HCT116 (cell line): ENCODE data around the gene ROR2. TPM values are rescaled to one million over a fixed set of nuclear protein-coding genes. Genes with fewer than 3 reads are reported as not detected.

Experiments used
- ATAC-seq: fragments of 200-7000 bp; cut with Tn5 transposase; 2 replicates; pipeline ENCODE4 v1.9.1; 2020; ENCODE audit warnings: mild to moderate bottlenecking, moderate library complexity
- BruUV-seq: library from RNA; stranded (reverse); fragments of 400-500 nt; replicated peaks from 2 replicates; lab custom pipeline; 2021; lab: Mats Ljungman, UMichigan
- CTCF ChIA-PET: fragments of 300-600 bp; sonication (Branson Sonifier 250); formaldehyde crosslinking; loops from one replicate; lab custom pipeline; 2021; ENCODE audit warnings: antibody characterized with exemption; lab: Charles Lee
- POLR2A ChIA-PET: fragments of 300-600, 350-600 bp; sonication (Branson Sonifier 250); formaldehyde crosslinking; loops from one replicate; lab custom pipeline; 2021; ENCODE audit warnings: antibody characterized with exemption; lab: Charles Lee
- RAD21 ChIA-PET, 2 experiments: fragments of 300-600 bp; sonication (Branson Sonifier 250); formaldehyde crosslinking; loops; one replicate each; lab custom pipeline; 2023; ENCODE audit warnings: low total read pairs in 2 of 2; ENCODE audit not compliant: uncharacterized antibody in 2 of 2, unreplicated experiment in 2 of 2, low non-redundant PET in 1 of 2; lab: Charles Lee
- DNase-seq: peaks from one replicate; pipeline ENCODE4 v3.0.0-alpha.2; 2010; ENCODE audit warnings: low read depth, low spot score
- H2AFZ ChIP-seq: fragments of 200-600 bp; shearing (Covaris generic), sonication (generic); 2 replicates; pipeline ENCODE4 v1.6.1; 2017; ENCODE audit warnings: low read depth, mixed run types, mixed read lengths, antibody characterized with exemption, low read length; ENCODE audit not compliant: poor library complexity, severe bottlenecking
- H3K27ac ChIP-seq: 2 replicates; pipeline ENCODE4 v1.5.1; 2012; ENCODE audit warnings: low read depth, low read length
- H3K27me3 ChIP-seq: fragments of 200-600 bp; sonication (generic); 2 replicates; pipeline ENCODE4 v1.6.1; 2016; ENCODE audit warnings: mixed run types, low read length, mixed read lengths; ENCODE audit not compliant: insufficient read depth
- H3K36me3 ChIP-seq, 2 experiments: fragments of 200-500 bp in 1 of 2; fragments of 200-600 bp in 1 of 2; sonication (Bioruptor generic) in 1 of 2; sonication (generic) in 1 of 2; 2 replicates each; pipeline versions ENCODE4 v1.5.1 to v1.6.1; 2014 to 2016; ENCODE audit warnings: low read length in 2 of 2, inconsistent platforms in 1 of 2, mixed read lengths in 1 of 2, mixed run types in 1 of 2; ENCODE audit not compliant: insufficient read depth in 2 of 2, control insufficient read depth in 1 of 2
- H3K4me1 ChIP-seq, 2 experiments: fragments of 200-600 bp in 1 of 2; sonication (generic) in 1 of 2; 2 replicates each; pipeline versions ENCODE4 v1.5.1 to v1.6.1; 2012 to 2017; ENCODE audit warnings: low read length in 2 of 2, inconsistent platforms in 1 of 2, mild to moderate bottlenecking in 1 of 2, mixed read lengths in 1 of 2, mixed run types in 1 of 2, moderate library complexity in 1 of 2; ENCODE audit not compliant: insufficient read depth in 2 of 2, control insufficient read depth in 1 of 2
- H3K4me2 ChIP-seq: fragments of 200-600 bp; sonication (generic); 2 replicates; pipeline ENCODE4 v1.6.1; 2017; ENCODE audit warnings: mixed run types, low read length, mixed read lengths
- H3K4me3 ChIP-seq, 2 experiments: fragments of 200-600 bp in 1 of 2; sonication (generic) in 1 of 2; replicated peaks in 1 of 2; 2 replicates each; pipeline ENCODE4 v1.5.1; 2011 to 2016; ENCODE audit warnings: low read length in 2 of 2, control low read depth in 1 of 2, low read depth in 1 of 2, mild to moderate bottlenecking in 1 of 2, mixed read lengths in 1 of 2, mixed run types in 1 of 2
- H3K79me2 ChIP-seq: fragments of 200-600 bp; sonication (generic); 2 replicates; pipeline ENCODE4 v1.6.1; 2017; ENCODE audit warnings: mild to moderate bottlenecking, mixed run types, low read length, moderate library complexity, mixed read lengths; ENCODE audit not compliant: insufficient read depth
- H3K9ac ChIP-seq: fragments of 200-600 bp; sonication (generic); 2 replicates; pipeline ENCODE4 v1.6.1; 2016; ENCODE audit warnings: low read length, mixed read lengths
- H3K9me2 ChIP-seq: fragments of 200-600 bp; sonication (generic), shearing (Covaris generic); 2 replicates; pipeline ENCODE4 v1.6.1; 2017; ENCODE audit warnings: mixed run types, mild to moderate bottlenecking, moderate library complexity; ENCODE audit not compliant: insufficient read depth
- H3K9me3 ChIP-seq, 2 experiments: fragments of 200-500 bp in 1 of 2; fragments of 200-600 bp in 1 of 2; sonication (Bioruptor generic) in 1 of 2; sonication (generic) in 1 of 2; 2 replicates each; pipeline ENCODE4 v1.6.1; 2014 to 2017; ENCODE audit warnings: low read length in 2 of 2, mixed read lengths in 2 of 2, inconsistent platforms in 1 of 2, low read depth in 1 of 2, mild to moderate bottlenecking in 1 of 2, mixed run types in 1 of 2, moderate library complexity in 1 of 2; ENCODE audit not compliant: control insufficient read depth in 1 of 2, insufficient read depth in 1 of 2
- H4K20me1 ChIP-seq: fragments of 200-600 bp; sonication (generic), shearing (Covaris generic); 2 replicates; pipeline ENCODE4 v1.6.1; 2017; ENCODE audit warnings: mixed run types, mild to moderate bottlenecking, moderate library complexity; ENCODE audit not compliant: insufficient read depth
- ATF3 ChIP-seq: IDR thresholded peaks from 2 replicates; pipeline ENCODE4 v1.6.1; 2012
- CEBPB ChIP-seq: IDR thresholded peaks from 2 replicates; pipeline ENCODE4 v1.6.1; 2012; ENCODE audit warnings: low read depth
- CTCF ChIP-seq, 3 experiments: fragments of 200-600 bp in 1 of 3; sonication (generic) in 1 of 3; IDR thresholded peaks in 2 of 3; conservative IDR thresholded peaks in 1 of 3; 2 replicates each; pipeline ENCODE4 v1.5.1; 2012 to 2017; ENCODE audit warnings: low read depth in 2 of 3, low read length in 2 of 3, antibody characterized with exemption in 1 of 3, borderline replicate concordance in 1 of 3, control low read depth in 1 of 3, mild to moderate bottlenecking in 1 of 3, mixed read lengths in 1 of 3, mixed run types in 1 of 3, moderate library complexity in 1 of 3; ENCODE audit not compliant: insufficient read depth in 1 of 3
- EZH2 ChIP-seq: fragments of 200-600 bp; sonication (generic); IDR thresholded peaks from 2 replicates; pipeline ENCODE4 v1.6.1; 2017; ENCODE audit warnings: antibody characterized with exemption, mixed run types
- FOSL1 ChIP-seq: IDR thresholded peaks from 2 replicates; pipeline ENCODE4 v1.6.1; 2012; ENCODE audit warnings: low read depth
- JUND ChIP-seq: IDR thresholded peaks from 2 replicates; pipeline ENCODE4 v1.6.1; 2012
- MAX ChIP-seq: IDR thresholded peaks from 2 replicates; pipeline ENCODE4 v1.6.1; 2012
- POLR2A ChIP-seq: IDR thresholded peaks from 2 replicates; pipeline ENCODE4 v1.7.0; 2011; ENCODE audit warnings: borderline replicate concordance; ENCODE audit not compliant: insufficient read depth, insufficient read length; ENCODE audit errors: extremely low read depth
- POLR2AphosphoS5 ChIP-seq: IDR thresholded peaks from 2 replicates; pipeline ENCODE4 v1.6.1; 2011; ENCODE audit warnings: mild to moderate bottlenecking, low read depth, low read length, moderate library complexity
- RAD21 ChIP-seq: IDR thresholded peaks from 2 replicates; pipeline ENCODE4 v1.6.1; 2012; ENCODE audit warnings: low read depth, mild to moderate bottlenecking
- REST ChIP-seq: IDR thresholded peaks from 2 replicates; pipeline ENCODE4 v1.6.1; 2012; ENCODE audit warnings: low read depth
- SIN3A ChIP-seq: IDR thresholded peaks from 2 replicates; pipeline ENCODE4 v1.6.1; 2012; ENCODE audit warnings: low read depth
- SP1 ChIP-seq: IDR thresholded peaks from 2 replicates; pipeline ENCODE4 v1.6.1; 2012; ENCODE audit warnings: low read depth
- TCF7L2 ChIP-seq: IDR thresholded peaks from 2 replicates; pipeline ENCODE4 v1.7.0; 2011; ENCODE audit warnings: borderline replicate concordance, inconsistent platforms; ENCODE audit not compliant: insufficient read depth, insufficient read length; ENCODE audit errors: extremely low read depth
- ZNF274 ChIP-seq: fragments of 200-500 bp; sonication (Bioruptor generic); IDR thresholded peaks from 2 replicates; pipeline ENCODE4 v1.6.1; 2014; ENCODE audit warnings: mild to moderate bottlenecking, low read depth, low read length, inconsistent platforms
- intact Hi-C: fragments of 100-400 bp; cut with micrococcal nuclease; formaldehyde crosslinking; loops from 2 replicates; pipeline ENCODE4 v1.10.0; 2022
- total RNA-seq: library from RNA; stranded (reverse); gene quantifications from one replicate; pipeline ENCODE4 v1.2.1, GENCODE V29; 2021; ENCODE audit not compliant: unreplicated experiment

Gene ROR2
- total RNA-seq, 1 experiment from 2014 or later: 15.7 TPM

- no TSS peak for BruUV-seq
- Histone ChIP-seq H3K9ac (no peak overlapping the region), H3K79me2 (no peaks in the 10 kb centered on the region), H3K36me3 (no peaks in the 10 kb centered on the region), H3K4me2 (no peak overlapping the region), H3K9me3 (no peaks in the 10 kb centered on the region), H3K4me3 (no peak overlapping the region), H3K27me3 (no peaks in the 10 kb centered on the region), H3K4me1 (no peaks in the 10 kb centered on the region), H3K9me2 (no peaks in the 10 kb centered on the region), H4K20me1 (no peaks in the 10 kb centered on the region), H3K27ac (no peak overlapping the region), H2AFZ (no peak overlapping the region)
- no peak for TF ChIP-seq FOSL1
- TF ChIP-seq CTCF (IDR thresholded peaks at IDR 0.05 in 2 of 3, conservative IDR thresholded peaks at IDR 0.05 in 1 of 3; ENCODE audit: borderline replicate concordance in 1 of 3, insufficient read depth in 1 of 3, low read depth in 2 of 3, low read length in 2 of 3): no peak
- TF ChIP-seq RAD21: no peak
- TF ChIP-seq ATF3: no peak
- TF ChIP-seq ZNF274: no peak
- TF ChIP-seq POLR2AphosphoS5: no peak
- no peak for TF ChIP-seq TCF7L2
- no peak for TF ChIP-seq SP1
- TF ChIP-seq SIN3A: no peak
- no peak for TF ChIP-seq EZH2
- TF ChIP-seq POLR2A: no peak
- TF ChIP-seq MAX: no peak
- TF ChIP-seq CEBPB: no peak
- no peak for TF ChIP-seq JUND
- TF ChIP-seq REST: no peak
- DNase-seq: no peak
- no peak for ATAC-seq
- intact Hi-C loops: no loop called here
- ChIA-PET CTCF (no interaction called here), RAD21 (no interaction called here), POLR2A (no interaction called here)
Observed at GRCh38 chr9:91849694-91850093, 100.3 kb downstream of the ROR2 start.
